Medulla oblongata (tissue), 1 donor: ENCODE data around the gene BMF.
"Not testable (repeated sequence)": the region's sequence is repeated elsewhere in the genome, so short reads cannot be mapped to it uniquely, and the experiment has no call there.

Source experiments
- DNase-seq: peaks from one replicate; pipeline ENCODE4 v3.0.0-alpha.2; 2015; ENCODE audit errors: extremely low spot score

The BMF gene, protein sequence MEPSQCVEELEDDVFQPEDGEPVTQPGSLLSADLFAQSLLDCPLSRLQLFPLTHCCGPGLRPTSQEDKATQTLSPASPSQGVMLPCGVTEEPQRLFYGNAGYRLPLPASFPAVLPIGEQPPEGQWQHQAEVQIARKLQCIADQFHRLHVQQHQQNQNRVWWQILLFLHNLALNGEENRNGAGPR

DNA sequence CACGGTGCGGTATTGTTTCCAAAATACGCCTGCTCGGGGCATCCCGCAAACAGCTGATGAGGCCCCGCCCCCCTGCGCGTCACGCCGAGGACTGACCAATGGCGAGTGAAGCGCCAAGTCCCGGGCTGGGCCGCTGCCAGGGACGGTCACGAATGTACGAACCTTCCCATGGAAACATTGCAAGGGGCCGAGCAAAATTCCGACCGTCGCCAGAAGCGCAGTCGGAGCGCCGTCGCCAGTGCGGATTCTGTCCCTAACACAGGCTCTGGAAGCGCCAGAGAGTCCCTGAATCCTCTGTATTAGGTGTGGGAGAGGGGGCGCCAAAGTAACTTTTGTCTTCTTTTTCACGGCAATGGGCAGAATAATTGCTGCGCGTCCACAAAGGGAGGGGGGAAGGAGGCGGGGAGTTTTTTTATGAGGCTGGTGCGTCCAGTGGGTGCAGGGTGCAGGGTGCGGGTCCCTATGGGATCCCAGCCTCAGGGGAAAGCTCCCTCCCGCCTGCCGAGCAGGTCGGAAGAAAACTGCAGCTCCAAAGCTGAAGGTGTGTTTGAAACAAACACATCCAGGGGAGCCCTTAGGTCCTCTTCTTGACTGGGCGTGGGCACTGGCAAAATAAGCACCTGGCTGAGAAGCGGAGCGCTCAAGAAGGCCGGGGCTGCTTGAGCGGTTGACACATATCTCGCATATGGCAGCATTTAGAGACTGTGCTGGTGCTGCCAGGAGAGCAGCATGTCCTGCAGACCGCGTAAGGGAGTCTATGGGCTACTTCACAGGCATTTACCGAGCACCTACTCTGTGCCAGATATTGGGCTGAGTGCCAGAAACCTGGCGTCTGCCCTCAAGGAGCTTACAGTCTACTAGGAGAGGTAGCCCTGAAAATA, at the start of gene BMF:
TSS of gene BMF (minus strand) at position 25 of the 881 bp plus-strand sequence. CDS start 2,793 bp downstream, outside the sequence.
- DNase-seq: peak; percentile 98

GRCh38 chr15:40157778-40158447, 49.2 kb upstream of the BMF start:
- no peak for DNase-seq

GRCh38 chr15:40155270-40155910, 46.7 kb upstream of the BMF start:
- DNase-seq: no peak

- not testable (repeated sequence) for DNase-seq
Observed at GRCh38 chr15:40154821-40155220, 46.1 kb upstream of the BMF start.

DNA sequence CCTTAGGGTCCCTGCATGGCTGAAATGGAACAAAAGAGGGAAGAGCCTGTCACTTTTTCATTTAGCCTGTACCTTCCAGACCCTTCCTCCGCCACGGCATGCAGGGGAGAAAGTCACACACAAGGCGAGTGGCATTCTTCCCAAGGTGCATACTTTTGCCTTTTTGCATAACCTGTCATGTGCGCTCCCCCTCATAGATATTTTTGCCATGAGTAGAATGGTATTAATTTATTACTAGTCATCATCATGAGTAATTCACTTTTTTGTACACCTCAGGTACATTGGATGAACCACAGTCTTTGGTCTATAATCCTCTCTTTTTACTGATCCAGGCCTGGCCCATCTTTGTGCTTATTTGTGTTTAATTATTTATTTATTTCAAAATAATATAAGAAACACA, 43.3 kb upstream of the BMF start:
- DNase-seq: no peak

- no peak for DNase-seq
Observed at GRCh38 chr15:40151499-40151898, 42.8 kb upstream of the BMF start.

DNA sequence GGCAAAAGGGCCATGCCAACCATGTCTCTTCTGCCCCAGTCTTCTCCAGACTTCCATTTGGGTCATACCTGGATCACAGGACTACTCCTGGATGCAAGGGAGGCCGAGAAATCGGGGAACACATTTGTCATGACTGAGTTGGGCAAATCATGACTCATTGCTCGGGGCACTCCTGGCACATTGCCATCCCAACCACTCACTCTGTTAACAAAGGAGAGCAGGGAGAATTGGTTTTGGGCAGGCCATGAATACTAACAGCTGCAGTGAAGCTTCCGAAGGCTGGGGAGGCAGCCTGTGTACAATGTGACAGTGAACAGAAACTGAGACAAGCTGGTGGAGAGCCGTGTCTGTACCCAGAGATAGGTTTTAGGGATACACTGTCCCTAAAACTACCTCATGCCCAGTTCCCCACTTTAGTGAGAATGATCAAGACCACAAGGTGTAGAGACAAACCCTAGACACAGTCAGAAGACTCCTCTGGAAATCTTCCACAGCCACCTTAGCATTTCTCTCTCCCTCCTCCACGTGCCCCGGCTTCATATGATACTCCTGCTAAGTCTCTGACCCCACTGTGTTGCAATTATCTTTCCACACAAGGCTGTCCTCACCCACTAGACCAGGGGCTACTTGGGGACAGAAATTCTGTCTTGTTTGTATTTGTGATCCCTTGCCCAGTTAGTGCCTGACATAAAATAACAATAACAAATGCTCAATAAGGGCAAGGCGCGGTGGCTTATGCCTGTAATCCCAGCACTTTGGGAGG, 41.7 kb upstream of the BMF start:
- DNase-seq: no peak

- no peak for DNase-seq
Observed at GRCh38 chr15:40149339-40149738, 40.7 kb upstream of the BMF start.

- no peak for DNase-seq
Observed at GRCh38 chr15:40146037-40146436, 37.4 kb upstream of the BMF start.

GRCh38 chr15:40142428-40142827, 33.7 kb upstream of the BMF start:
- DNase-seq: no peak

- not testable (repeated sequence) for DNase-seq
Observed at GRCh38 chr15:40138201-40138570, 29.5 kb upstream of the BMF start.

DNA sequence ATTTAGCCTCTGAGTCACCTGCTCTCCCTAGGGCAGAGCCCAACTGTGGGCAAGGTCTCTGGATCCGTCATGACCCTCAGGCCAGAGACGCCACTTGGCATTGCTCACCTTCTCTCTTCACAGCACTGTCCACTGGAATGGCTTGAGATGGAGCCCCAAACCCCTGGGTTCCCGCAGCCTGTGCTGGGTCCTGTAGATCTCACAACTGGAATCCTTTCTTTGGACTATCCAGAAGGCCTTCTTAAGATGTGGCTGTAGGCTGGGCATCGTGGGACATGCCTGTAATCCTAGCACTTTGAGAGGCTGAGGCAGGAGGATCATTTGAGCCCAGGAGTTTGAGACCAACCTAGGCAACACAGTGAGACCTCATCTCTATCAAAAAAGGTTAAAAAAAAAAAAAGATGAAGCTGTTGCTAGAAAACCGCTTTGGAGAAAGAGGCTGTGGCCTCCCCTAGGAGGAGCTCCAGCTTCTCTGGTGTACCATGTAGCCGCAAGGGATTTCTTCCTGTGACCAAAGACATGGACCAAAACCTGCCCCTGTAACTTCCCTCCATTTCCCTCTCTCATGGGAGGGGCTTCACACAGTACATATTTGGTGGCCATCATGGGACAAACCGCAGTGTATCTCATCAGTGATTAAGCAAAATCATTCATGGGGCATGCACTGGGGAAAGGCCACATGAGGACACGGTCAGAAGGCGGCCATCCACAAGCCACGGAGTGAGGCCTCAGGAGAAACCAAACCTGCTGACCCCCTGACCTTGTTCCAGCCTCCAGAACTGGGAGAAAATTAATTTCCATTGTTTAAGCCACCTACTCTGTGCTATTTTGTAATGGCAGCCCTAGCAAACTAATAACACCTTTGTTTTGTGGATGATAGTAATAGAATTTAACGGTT, 28.9 kb upstream of the BMF start:
- no peak for DNase-seq

- DNase-seq: no peak
Observed at GRCh38 chr15:40136470-40137302, 28.0 kb upstream of the BMF start.

DNA sequence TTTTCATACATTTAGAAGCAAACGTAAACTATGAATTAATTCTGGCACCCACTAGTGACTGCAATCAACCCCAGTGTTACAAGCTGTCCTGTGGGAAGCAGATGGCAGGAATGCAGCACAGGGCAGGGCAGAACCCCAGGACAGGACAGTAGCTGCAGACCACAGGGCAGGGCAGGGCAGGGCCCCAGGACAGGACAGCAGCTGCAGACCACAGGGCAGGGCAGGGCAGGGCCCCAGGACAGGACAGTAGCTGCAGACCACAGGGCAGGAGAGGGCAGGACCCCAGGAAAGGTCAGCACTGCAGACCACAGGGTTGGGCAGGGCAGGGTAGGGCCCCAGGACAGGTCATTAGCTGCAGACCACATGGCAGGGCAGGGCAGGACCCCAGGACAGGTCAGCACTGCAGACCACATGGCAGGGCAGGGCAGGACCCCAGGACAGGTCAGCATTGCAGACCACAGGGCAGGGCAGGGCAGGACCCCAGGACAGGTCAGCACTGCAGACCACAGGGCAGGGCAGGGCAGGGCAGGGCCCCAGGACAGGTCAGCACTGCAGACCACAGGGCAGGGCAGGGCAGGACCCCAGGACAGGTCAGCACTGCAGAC, 27.3 kb upstream of the BMF start:
- DNase-seq: not testable (repeated sequence)

GRCh38 chr15:40134885-40135284, 26.2 kb upstream of the BMF start:
- DNase-seq: no peak

GRCh38 chr15:40133544-40133943, 24.9 kb upstream of the BMF start:
- DNase-seq: no peak

DNA sequence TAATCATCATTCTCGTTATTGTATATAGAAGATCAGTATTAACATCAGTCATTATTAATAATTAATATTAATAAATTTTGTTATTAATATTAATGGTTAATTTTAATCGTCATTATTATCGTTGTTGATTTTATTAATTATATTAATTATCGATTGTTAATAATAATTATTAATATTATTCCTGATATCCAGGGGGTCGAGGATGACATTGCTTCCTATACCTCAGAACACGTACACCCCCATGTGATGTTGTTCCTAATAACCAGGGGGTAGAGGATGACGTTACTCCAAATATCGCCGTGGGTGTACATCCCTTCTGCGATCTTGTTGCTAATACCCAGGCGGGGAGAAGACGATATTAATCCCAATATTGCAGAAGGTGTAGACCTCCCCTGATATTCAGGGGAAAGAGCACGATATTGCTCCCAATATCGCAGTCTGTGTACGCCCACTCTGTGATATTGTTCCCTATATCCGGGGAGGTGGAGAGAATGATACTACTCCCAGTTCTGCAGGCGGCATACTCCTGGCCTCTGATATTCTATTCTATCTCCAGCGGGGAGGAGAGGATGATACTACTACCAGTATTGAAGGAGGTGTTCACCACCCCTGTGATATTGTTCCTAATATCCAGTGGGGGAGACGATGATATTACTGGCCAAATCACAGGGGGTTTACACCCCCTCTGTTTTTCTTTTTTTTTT, 22.3 kb upstream of the BMF start:
- DNase-seq: no peak

GRCh38 chr15:40130118-40130517, 21.4 kb upstream of the BMF start:
- DNase-seq: no peak
